SK-N-MC (cell line): ENCODE measurements around the gene ACACA.
A peak's percentile ranks its signal among the peaks of the same experiment; 100 is the strongest.
"Not testable (repeated sequence)": the region's sequence is repeated elsewhere in the genome, so short reads cannot be mapped to it uniquely, and the experiment has no call there.

ENCODE experiments used
- DNase-seq: peaks from one replicate; pipeline ENCODE4 v3.0.0-alpha.2; 2011; ENCODE audit warnings: low read depth, low spot score
- H3K27ac ChIP-seq: fragments of 200-600 bp; sonication (generic); 2 replicates; pipeline ENCODE4 v1.5.1; 2016; ENCODE audit warnings: mixed run types
- H3K36me3 ChIP-seq: fragments of 200-600 bp; sonication (generic); 2 replicates; pipeline ENCODE4 v1.6.1; 2017; ENCODE audit warnings: antibody characterized with exemption, low read length, mixed read lengths; ENCODE audit not compliant: insufficient read depth
- H3K4me3 ChIP-seq: fragments of 200-600 bp; sonication (generic); 2 replicates; pipeline ENCODE4 v1.5.1; 2016
- H3K9ac ChIP-seq: fragments of 200-600 bp; sonication (generic); 2 replicates; pipeline ENCODE4 v1.8.0; 2017; ENCODE audit warnings: mixed run types, mixed read lengths; ENCODE audit not compliant: insufficient read length
- H3K9me3 ChIP-seq: fragments of 200-600 bp; sonication (generic); 2 replicates; pipeline ENCODE4 v1.6.1; 2017; ENCODE audit warnings: low read depth, mild to moderate bottlenecking, antibody characterized with exemption, low read length, moderate library complexity, mixed read lengths
- EZH2 ChIP-seq: fragments of 200-600 bp; sonication (generic); IDR thresholded peaks from one replicate; pipeline ENCODE4 v1.6.1; 2017; ENCODE audit warnings: antibody characterized with exemption
- FOXP2 ChIP-seq: optimal IDR thresholded peaks from 2 replicates; pipeline ENCODE3; 2011; ENCODE audit warnings: mild to moderate bottlenecking, moderate library complexity; ENCODE audit not compliant: insufficient read depth; ENCODE audit errors: extremely low read length, control extremely low read depth
- POLR2AphosphoS5 ChIP-seq: IDR thresholded peaks from 2 replicates; pipeline ENCODE4 v1.6.1; 2012; ENCODE audit warnings: mild to moderate bottlenecking, low read depth, low read length, borderline replicate concordance

The ACACA gene

GRCh38 chr17:37405955-37406634, 541 bp downstream of the ACACA start:
- Histone ChIP-seq H3K36me3 (peaks cover 15% of the 10 kb centered on the region), H3K27ac (peak overlapping the region; percentile 48; the same call in 1 of the 2 replicates), H3K4me3 (peak overlapping the region; percentile 90), H3K9ac (peak overlapping the region; percentile 96), H3K9me3 (no peaks in the 10 kb centered on the region)
- no peak for DNase-seq
- TF ChIP-seq FOXP2 (no peak), POLR2AphosphoS5 (no peak), EZH2 (no peak)

DNA sequence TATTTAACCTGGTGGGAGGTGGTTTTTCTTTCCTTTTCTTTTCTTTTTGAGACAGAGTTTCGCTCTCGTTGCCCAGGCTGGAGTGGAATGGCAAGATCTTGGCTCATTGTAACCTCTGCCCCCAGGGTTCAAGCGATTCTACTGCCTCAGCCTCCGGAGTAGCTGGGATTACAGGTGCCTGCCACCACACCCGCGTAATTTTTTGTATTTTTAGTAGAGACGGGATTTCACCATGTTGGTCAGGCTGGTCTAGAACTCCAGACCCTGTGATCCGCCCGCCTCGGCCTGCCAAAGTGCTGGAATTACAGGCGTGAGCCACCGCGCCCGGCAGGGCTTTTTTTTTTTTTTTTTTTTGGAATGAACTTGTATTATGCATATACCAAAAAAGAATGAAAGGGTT, 1.1 kb downstream of the ACACA start:
- H3K4me3 ChIP-seq = peak overlapping the region; percentile 90
- H3K27ac ChIP-seq, DNase-seq, H3K36me3 ChIP-seq, H3K9me3 ChIP-seq: not testable (repeated sequence)
- H3K9ac ChIP-seq = peak overlapping the region; percentile 96

GRCh38 chr17:37400505-37400904, 6.1 kb downstream of the ACACA start:
- Histone ChIP-seq H3K36me3 (no peaks in the 10 kb centered on the region), H3K4me3 (no peak overlapping the region), H3K9me3 (no peaks in the 10 kb centered on the region), H3K9ac (no peak overlapping the region), H3K27ac (no peak overlapping the region)
- no peak for DNase-seq
- TF ChIP-seq FOXP2 (no peak), EZH2 (no peak), POLR2AphosphoS5 (no peak)

- no peak overlapping the region for H3K27ac ChIP-seq
- H3K36me3 ChIP-seq = no peaks in the 10 kb centered on the region
- no peak for TF ChIP-seq POLR2AphosphoS5
- TF ChIP-seq FOXP2 = no peak
- TF ChIP-seq EZH2 = no peak
- no peak overlapping the region for H3K4me3 ChIP-seq
- H3K9me3 ChIP-seq = no peaks in the 10 kb centered on the region
- no peak overlapping the region for H3K9ac ChIP-seq
- no peak for DNase-seq
Measured at GRCh38 chr17:37399265-37399803, 7.3 kb downstream of the ACACA start.

DNA sequence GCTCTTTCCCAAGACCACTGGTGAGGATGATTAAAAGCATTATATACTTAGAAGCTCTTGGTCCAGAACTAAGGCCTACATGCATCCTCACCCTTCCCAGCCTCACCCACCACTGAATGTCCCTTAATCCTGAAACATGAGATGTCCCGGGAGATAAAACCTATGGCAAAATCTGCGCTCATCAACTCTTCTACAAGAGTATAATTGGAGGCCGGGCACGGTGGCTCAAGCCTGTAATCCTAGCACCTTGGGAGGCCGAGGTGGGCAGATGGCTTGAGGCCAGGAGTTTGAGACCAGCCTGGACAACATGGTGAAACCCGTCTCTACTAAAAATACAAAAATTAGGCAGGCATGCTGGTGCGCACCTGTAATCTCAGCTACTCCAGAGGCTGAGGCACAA, 13.3 kb downstream of the ACACA start:
- DNase-seq = no peak
- Histone ChIP-seq H3K9ac (no peak overlapping the region), H3K36me3 (no peaks in the 10 kb centered on the region), H3K4me3 (no peak overlapping the region), H3K9me3 (no peaks in the 10 kb centered on the region), H3K27ac (no peak overlapping the region)
- no peak for TF ChIP-seq FOXP2
- no peak for TF ChIP-seq EZH2
- no peak for TF ChIP-seq POLR2AphosphoS5

DNA sequence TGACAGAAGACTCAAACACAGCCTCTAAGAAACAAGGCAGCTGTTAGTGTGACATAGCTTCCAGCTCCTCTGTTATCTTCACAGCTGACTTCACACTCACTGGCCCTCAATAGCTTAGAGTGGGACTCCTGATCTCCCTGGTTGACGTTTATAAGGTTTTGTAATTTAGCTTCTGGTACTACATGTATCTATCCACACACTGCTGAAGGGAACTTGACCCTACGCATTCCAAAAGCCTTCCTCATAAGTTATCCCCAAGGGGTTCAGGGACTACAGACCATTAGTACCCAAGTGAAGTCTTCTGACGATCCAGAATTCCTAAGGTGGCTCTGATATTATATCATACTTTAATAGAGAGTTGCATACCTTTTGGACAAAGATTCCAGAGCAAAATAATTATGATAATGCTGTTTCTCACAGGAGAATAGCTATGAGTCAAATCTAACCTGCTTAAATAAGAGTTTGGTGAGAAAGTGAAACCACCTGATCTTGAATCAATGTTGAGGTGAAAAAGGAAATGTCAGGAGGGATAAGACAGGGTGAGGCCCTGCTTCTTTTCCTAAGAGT, 14.5 kb downstream of the ACACA start:
- Histone ChIP-seq H3K4me3 (no peak overlapping the region), H3K27ac (no peak overlapping the region), H3K9ac (no peak overlapping the region), H3K36me3 (no peaks in the 10 kb centered on the region), H3K9me3 (no peaks in the 10 kb centered on the region)
- DNase-seq = no peak
- TF ChIP-seq FOXP2 (no peak), EZH2 (no peak), POLR2AphosphoS5 (no peak)

- no peak for TF ChIP-seq FOXP2
- TF ChIP-seq POLR2AphosphoS5 = no peak
- TF ChIP-seq EZH2 = no peak
- H3K27ac ChIP-seq = no peak overlapping the region
Measured at GRCh38 chr17:37391146-37391545, 15.5 kb downstream of the ACACA start.

GRCh38 chr17:37389160-37389559, 17.5 kb downstream of the ACACA start:
- DNase-seq = no peak
- Histone ChIP-seq H3K9me3 (no peaks in the 10 kb centered on the region), H3K36me3 (no peaks in the 10 kb centered on the region), H3K27ac (no peak overlapping the region), H3K4me3 (no peak overlapping the region), H3K9ac (no peak overlapping the region)
- TF ChIP-seq POLR2AphosphoS5 (no peak), FOXP2 (no peak), EZH2 (no peak)

More at GRCh38 chr17:37391146-37391545, 15.5 kb downstream of the ACACA start:
- DNase-seq = no peak
- H3K4me3 ChIP-seq = no peak overlapping the region
- no peaks in the 10 kb centered on the region for H3K36me3 ChIP-seq
- no peak overlapping the region for H3K9ac ChIP-seq
- no peaks in the 10 kb centered on the region for H3K9me3 ChIP-seq

DNA sequence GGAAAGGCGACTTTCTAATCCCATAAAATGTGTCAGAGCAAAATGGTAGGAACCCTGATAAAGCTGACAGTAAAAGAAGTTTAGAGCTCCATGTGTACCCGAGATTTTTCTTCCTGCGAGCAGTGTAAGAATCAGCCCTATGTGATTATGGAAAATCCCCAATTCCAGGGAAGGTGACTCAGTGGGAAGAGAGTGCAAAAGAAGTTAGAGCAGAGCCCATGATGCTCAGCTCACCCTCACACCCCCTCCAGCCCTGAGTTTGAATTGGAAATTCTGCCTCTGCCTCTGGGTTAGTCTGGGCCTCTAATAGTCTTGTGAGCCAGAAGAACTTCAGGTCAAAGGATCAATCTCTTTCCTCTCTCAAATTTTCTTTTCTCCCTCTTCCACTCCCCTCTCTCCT, 18.4 kb downstream of the ACACA start:
- Histone ChIP-seq H3K9ac (no peak overlapping the region), H3K4me3 (no peak overlapping the region), H3K36me3 (no peaks in the 10 kb centered on the region), H3K9me3 (no peaks in the 10 kb centered on the region), H3K27ac (no peak overlapping the region)
- DNase-seq = no peak
- TF ChIP-seq EZH2 (no peak), FOXP2 (no peak), POLR2AphosphoS5 (no peak)
